Calu3 (cell line): Measurements from ENCODE around the gene OR2D3. TPM values are rescaled to one million over a fixed set of nuclear protein-coding genes. Genes with fewer than 3 reads are reported as not detected.

ENCODE experiments used
- BruUV-seq: library from RNA; stranded (reverse); fragments of 400-500 nt; replicated peaks from 2 replicates; lab custom pipeline; 2021; lab: Mats Ljungman, UMichigan
- CTCF ChIA-PET: fragments of 300-600 bp; sonication (Branson Sonifier 250); formaldehyde crosslinking; loops from one replicate; lab custom pipeline; 2022; ENCODE audit warnings: antibody characterized with exemption; lab: Charles Lee
- DNase-seq: peaks from one replicate; pipeline ENCODE4 v3.0.0; 2022
- H3K27ac Mint-ChIP-seq: one replicate; pipeline ENCODE4 v1.8.0; 2022; ENCODE audit warnings: mixed read lengths; ENCODE audit not compliant: unreplicated experiment
- H3K27me3 Mint-ChIP-seq: one replicate; pipeline ENCODE4 v1.8.0; 2022; ENCODE audit warnings: mixed read lengths; ENCODE audit not compliant: unreplicated experiment
- H3K36me3 Mint-ChIP-seq: one replicate; pipeline ENCODE4 v1.8.0; 2022; ENCODE audit warnings: mild to moderate bottlenecking, moderate library complexity, mixed read lengths; ENCODE audit not compliant: insufficient read depth, unreplicated experiment
- H3K4me1 Mint-ChIP-seq: one replicate; pipeline ENCODE4 v1.8.0; 2022; ENCODE audit warnings: mild to moderate bottlenecking, low read depth, mixed read lengths; ENCODE audit not compliant: unreplicated experiment
- H3K4me3 Mint-ChIP-seq: one replicate; pipeline ENCODE4 v1.8.0; 2022; ENCODE audit warnings: mild to moderate bottlenecking, low read depth, moderate library complexity, mixed read lengths; ENCODE audit not compliant: unreplicated experiment
- H3K9me3 Mint-ChIP-seq: one replicate; pipeline ENCODE4 v1.8.0; 2022; ENCODE audit warnings: low read depth, mixed read lengths; ENCODE audit not compliant: unreplicated experiment
- intact Hi-C: fragments of 100-400 bp; cut with micrococcal nuclease; formaldehyde crosslinking; loops from one replicate; pipeline ENCODE4 v1.10.0; 2022; ENCODE audit not compliant: unreplicated experiment
- total RNA-seq: library from RNA; stranded (reverse); gene quantifications from 2 replicates; pipeline ENCODE4 v1.2.3, GENCODE V29; 2022
- TF ChIP-seq, protein P1 (sequence below): fragments of 200-600 bp; IDR thresholded peaks from one replicate; pipeline ENCODE4 v1.8.0; 2022; ENCODE audit warnings: antibody characterized with exemption; ENCODE audit not compliant: unreplicated experiment

The OR2D3 gene
- total RNA-seq, 1 experiment from 2014 or later: not detected

DNA sequence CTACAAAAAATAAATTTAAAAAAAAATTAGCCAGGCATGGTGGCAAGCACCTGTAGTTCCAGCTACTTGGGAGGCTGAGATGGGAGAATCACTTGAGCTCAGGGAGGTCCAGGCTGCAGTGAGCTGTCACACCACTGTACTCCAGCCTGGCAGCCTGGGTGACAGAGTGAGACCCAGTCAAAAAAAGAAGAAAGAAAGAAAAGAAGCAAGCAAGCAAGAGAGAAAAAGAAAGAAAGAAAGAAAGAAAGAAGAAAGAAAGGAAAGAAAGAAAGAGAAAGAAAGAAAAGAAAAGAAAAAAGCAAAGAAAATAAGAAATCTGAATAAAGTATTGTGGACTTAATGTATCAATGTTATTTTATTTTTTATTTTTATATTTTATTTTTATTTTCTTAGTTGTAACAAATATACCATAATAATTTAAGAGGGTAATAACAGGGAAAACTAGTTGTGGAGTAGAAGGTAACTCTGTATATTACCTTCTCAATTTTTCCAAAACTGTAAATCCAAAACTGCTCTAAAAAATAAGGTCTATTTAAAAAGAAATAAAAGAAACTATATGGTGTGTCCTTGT is 4.3 kb downstream of the OR2D3 start:
- intact Hi-C loops: no loop called here
- peaks cover 8% of the 10 kb centered on the region for H3K36me3 Mint-ChIP-seq
- TF ChIP-seq, protein P1, sequence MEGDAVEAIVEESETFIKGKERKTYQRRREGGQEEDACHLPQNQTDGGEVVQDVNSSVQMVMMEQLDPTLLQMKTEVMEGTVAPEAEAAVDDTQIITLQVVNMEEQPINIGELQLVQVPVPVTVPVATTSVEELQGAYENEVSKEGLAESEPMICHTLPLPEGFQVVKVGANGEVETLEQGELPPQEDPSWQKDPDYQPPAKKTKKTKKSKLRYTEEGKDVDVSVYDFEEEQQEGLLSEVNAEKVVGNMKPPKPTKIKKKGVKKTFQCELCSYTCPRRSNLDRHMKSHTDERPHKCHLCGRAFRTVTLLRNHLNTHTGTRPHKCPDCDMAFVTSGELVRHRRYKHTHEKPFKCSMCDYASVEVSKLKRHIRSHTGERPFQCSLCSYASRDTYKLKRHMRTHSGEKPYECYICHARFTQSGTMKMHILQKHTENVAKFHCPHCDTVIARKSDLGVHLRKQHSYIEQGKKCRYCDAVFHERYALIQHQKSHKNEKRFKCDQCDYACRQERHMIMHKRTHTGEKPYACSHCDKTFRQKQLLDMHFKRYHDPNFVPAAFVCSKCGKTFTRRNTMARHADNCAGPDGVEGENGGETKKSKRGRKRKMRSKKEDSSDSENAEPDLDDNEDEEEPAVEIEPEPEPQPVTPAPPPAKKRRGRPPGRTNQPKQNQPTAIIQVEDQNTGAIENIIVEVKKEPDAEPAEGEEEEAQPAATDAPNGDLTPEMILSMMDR: no peak

DNA sequence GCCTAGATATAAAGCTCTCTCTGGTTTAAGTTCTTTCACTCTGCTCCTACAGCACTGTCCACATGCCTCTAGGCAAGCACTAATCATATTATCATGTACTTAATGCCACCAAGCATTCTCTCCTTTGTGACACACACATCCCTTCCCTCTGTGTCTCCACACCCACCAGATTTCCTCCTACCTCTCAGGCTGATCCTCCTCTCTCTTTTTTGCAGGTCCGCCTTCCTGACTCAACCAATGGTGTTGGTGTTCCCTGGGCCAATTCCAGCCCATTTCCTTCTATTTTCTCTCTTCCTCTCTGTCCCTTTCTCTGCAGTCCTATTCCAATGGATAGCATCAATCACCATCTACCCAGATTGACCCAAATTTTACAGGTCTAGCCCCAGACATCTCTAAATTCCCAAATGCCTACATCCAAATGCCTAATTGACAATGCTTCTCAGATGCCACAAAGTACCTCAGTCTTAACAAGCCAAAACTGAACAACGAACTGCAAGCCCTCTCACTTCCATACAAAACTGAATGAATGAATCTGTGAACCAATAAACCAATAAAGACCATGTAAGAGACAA is 4.9 kb downstream of the OR2D3 start:
- CTCF ChIA-PET: interaction anchor here (0.5 kb wide), 1 partner anchor 65 kb away, joined by 3 read pairs; no protein-coding TSS in a partner anchor
- DNase-seq: no peak
- no peaks in the 10 kb centered on the region for H3K4me1 Mint-ChIP-seq
- no TSS peak for BruUV-seq
- H3K27ac Mint-ChIP-seq: no peak overlapping the region
- H3K36me3 Mint-ChIP-seq: peaks cover 8% of the 10 kb centered on the region
- TF ChIP-seq, protein P1: no peak
- peak overlapping the region; percentile 73 for H3K4me3 Mint-ChIP-seq
- intact Hi-C loops: no loop called here
- no peaks in the 10 kb centered on the region for H3K9me3 Mint-ChIP-seq
- H3K27me3 Mint-ChIP-seq: peaks cover 25% of the 10 kb centered on the region

More for the DNA sequence above, 4.3 kb downstream of the OR2D3 start:
- Mint-ChIP-seq H3K4me3 (no peak overlapping the region), H3K9me3 (no peaks in the 10 kb centered on the region), H3K27me3 (peaks cover 25% of the 10 kb centered on the region), H3K4me1 (no peaks in the 10 kb centered on the region), H3K27ac (no peak overlapping the region)
- CTCF ChIA-PET: no interaction called here
- no peak for DNase-seq
- BruUV-seq: no TSS peak

DNA sequence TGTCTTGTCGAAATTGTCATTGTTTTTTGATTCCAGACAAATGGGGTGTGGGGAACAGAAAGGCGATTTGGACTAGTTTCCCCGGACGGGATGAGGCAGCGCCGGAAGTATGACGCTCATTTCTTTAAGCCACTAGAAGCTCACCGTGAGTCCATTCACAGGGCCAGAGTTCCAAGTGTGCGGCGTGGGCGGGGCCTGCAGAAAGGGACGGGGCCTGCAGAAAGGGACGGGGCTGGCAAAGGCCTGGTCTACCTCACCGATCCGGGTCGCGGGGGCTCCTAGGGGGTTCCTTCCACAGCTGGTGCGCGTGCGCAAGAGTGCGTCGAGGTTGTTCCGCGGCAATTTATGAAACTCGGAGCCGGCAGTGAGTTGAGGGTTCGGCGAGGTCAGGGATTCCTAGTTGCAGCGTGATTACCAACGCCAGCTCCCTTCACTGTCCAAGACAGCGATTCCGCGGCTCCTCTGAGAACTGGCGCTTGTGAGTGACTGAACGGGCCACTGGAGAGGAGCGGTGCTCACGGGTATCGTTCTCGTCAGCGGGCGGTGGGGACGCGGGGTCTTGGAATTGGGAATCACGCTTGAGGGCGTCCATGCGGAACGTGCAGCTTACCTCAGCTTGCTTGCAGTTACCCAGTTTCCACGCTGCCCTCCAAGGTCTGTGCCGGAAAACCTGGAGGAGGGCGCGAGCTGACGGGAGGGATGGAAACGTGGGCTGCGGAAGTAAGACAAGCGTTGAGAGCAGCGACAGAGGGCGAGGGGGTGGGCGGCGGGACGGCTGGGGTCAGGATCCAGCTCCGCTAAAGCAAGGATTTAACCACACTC is 5.6 kb downstream of the OR2D3 start, which contains the start of gene ZNF215:
ZNF215 (plus strand) TSS at position 219 of the 822 bp plus-strand sequence. CDS start 5,847 bp downstream, outside the sequence.
- intact Hi-C loops: no loop called here
- H3K27ac Mint-ChIP-seq: no peak within 1 kb of the TSS
- H3K9me3 Mint-ChIP-seq: no peaks in the 10 kb centered on the region
- no TSS peak for BruUV-seq
- H3K27me3 Mint-ChIP-seq: peaks cover 24% of the 10 kb centered on the region
- H3K36me3 Mint-ChIP-seq: peaks cover 8% of the 10 kb centered on the region
- CTCF ChIA-PET: interaction anchor here (0.5 kb wide), 1 partner anchor 66 kb away, joined by 3 read pairs; no protein-coding TSS in a partner anchor
- TF ChIP-seq, protein P1: no peak
- DNase-seq: peak; percentile 29
- H3K4me3 Mint-ChIP-seq: peak within 1 kb of the TSS; percentile 73
- no peaks in the 10 kb centered on the region for H3K4me1 Mint-ChIP-seq

- TF ChIP-seq, protein P1: no peak
- no peaks in the 10 kb centered on the region for H3K9me3 Mint-ChIP-seq
- CTCF ChIA-PET: no interaction called here
- H3K4me1 Mint-ChIP-seq: no peaks in the 10 kb centered on the region
- H3K4me3 Mint-ChIP-seq: peak overlapping the region; percentile 73
- H3K27me3 Mint-ChIP-seq: peaks cover 18% of the 10 kb centered on the region
- intact Hi-C loops: no loop called here
- no peak overlapping the region for H3K27ac Mint-ChIP-seq
- no TSS peak for BruUV-seq
- DNase-seq: no peak
- H3K36me3 Mint-ChIP-seq: peaks cover 8% of the 10 kb centered on the region
Measured at GRCh38 chr11:6927030-6927617, 6.3 kb downstream of the OR2D3 start.
